ENCODE measurements around the gene ATXN7. TPM values are rescaled to one million over a fixed set of nuclear protein-coding genes. Genes with fewer than 3 reads are reported as not detected.

ATXN7 gene
- total and polyA plus RNA-seq, 2 of the 13 experiments (the other 11 are each of a cell fraction or from before 2014, with no cell fraction given), result 13.8 to 20.0 TPM

DNA sequence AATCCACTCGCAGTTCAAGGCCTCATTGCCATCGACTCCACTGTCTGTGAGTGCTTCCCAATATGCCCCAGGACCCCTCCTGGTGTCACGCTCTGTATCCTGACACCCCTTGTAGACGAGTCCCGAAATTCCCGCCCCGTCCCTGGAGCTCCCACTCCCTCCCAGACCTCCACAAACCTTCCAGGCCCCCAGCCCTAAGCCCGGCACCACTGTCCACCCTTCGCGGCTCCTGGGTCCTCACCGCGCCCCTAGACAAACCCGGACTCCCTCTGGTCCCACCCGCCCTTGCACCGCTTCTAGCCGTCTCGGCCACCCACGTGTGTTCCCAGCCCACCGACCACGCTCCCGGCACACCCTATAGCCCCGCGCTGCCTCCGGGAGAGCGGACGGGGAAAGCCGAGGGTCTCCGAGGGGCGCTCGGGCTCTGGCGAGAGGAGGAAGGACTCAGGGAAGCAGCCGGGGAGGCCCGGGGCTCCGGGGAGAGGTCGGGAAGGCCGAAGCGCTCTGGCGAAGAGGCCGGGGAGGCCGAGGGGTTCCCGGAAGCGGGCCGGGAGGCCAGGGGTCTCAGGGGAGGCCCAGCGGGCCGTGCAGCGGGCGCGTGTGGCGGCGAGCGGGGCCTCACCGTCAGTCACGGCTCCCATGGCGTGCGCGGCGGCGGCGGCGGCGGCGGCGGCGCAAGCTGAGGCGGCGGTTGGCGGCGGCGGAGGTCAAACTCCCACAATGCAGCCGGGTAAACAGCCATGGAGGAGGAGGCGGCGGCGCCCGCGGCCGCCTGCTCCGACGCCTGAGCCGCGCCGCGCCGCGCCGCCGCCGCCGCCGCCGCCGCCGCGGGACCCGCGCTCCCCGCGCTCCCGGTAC lies at the start of gene ATXN7, which contains the start of gene THOC7 (continued):
- TF ChIP-seq, protein P1, sequence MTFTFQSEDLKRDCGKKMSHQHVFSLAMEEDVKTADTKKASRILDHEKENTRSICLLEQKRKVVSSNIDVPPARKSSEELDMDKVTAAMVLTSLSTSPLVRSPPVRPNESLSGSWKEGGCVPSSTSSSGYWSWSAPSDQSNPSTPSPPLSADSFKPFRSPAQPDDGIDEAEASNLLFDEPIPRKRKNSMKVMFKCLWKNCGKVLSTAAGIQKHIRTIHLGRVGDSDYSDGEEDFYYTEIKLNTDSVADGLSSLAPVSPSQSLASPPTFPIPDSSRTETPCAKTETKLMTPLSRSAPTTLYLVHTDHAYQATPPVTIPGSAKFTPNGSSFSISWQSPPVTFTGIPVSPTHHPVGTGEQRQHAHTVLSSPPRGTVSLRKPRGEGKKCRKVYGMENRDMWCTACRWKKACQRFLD (CRISPR knock-in tag; IDR thresholded peaks at IDR 0.05; ENCODE audit: borderline replicate concordance), result 0 out of 2 replicates have a peak, but pooled peaks have one; percentile 46
- TF ChIP-seq ZNF326 (CRISPR knock-in tag; IDR thresholded peaks at IDR 0.05; ENCODE audit: borderline replicate concordance) (no peak), RXRA (CRISPR knock-in tag; IDR thresholded peaks at IDR 0.05) (peak; percentile 55; the same call in 1 of the 2 replicates), PHF5A (CRISPR knock-in tag; IDR thresholded peaks at IDR 0.05; ENCODE audit: low read depth, unreplicated experiment) (no peak), ZNF75D (CRISPR knock-in tag; IDR thresholded peaks at IDR 0.05; ENCODE audit: borderline replicate concordance) (no peak), NCOA2 (CRISPR knock-in tag; IDR thresholded peaks at IDR 0.05) (no peak), ZNF224 (CRISPR knock-in tag; IDR thresholded peaks at IDR 0.05) (no peak), ZNF768 (CRISPR knock-in tag; IDR thresholded peaks at IDR 0.05) (peak; percentile 51; the same call in 1 of the 2 replicates), ZNF17 (CRISPR knock-in tag; IDR thresholded peaks at IDR 0.05) (no peak), ZNF616 (CRISPR knock-in tag; IDR thresholded peaks at IDR 0.05; ENCODE audit: low read depth) (no peak), SAFB2 (CRISPR knock-in tag; IDR thresholded peaks at IDR 0.05; ENCODE audit: borderline replicate concordance, low read depth) (no peak), BCL6 (CRISPR knock-in tag; IDR thresholded peaks at IDR 0.05) (no peak), ZNF431 (CRISPR knock-in tag; IDR thresholded peaks at IDR 0.05; ENCODE audit: borderline replicate concordance, low read depth) (no peak), HOXA7 (CRISPR knock-in tag; IDR thresholded peaks at IDR 0.05) (peak; percentile 64; the same call in 1 of the 2 replicates), ZNF883 (CRISPR knock-in tag; IDR thresholded peaks at IDR 0.05; ENCODE audit: not compliant biosample characterization) (peak; percentile 26), CHCHD3 (CRISPR knock-in tag; IDR thresholded peaks at IDR 0.05) (no peak), BRD4 (CRISPR knock-in tag; IDR thresholded peaks at IDR 0.05) (no peak), NFE2L2 (IDR thresholded peaks at IDR 0.05; ENCODE audit: low read length) (no peak)
- TF ChIP-seq, protein P2, sequence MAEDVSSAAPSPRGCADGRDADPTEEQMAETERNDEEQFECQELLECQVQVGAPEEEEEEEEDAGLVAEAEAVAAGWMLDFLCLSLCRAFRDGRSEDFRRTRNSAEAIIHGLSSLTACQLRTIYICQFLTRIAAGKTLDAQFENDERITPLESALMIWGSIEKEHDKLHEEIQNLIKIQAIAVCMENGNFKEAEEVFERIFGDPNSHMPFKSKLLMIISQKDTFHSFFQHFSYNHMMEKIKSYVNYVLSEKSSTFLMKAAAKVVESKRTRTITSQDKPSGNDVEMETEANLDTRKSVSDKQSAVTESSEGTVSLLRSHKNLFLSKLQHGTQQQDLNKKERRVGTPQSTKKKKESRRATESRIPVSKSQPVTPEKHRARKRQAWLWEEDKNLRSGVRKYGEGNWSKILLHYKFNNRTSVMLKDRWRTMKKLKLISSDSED (CRISPR knock-in tag; IDR thresholded peaks at IDR 0.05), result no peak
- TF ChIP-seq, protein P3, sequence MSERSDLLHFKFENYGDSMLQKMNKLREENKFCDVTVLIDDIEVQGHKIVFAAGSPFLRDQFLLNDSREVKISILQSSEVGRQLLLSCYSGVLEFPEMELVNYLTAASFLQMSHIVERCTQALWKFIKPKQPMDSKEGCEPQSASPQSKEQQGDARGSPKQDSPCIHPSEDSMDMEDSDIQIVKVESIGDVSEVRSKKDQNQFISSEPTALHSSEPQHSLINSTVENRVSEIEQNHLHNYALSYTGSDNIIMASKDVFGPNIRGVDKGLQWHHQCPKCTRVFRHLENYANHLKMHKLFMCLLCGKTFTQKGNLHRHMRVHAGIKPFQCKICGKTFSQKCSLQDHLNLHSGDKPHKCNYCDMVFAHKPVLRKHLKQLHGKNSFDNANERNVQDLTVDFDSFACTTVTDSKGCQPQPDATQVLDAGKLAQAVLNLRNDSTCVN (CRISPR knock-in tag; IDR thresholded peaks at IDR 0.05; ENCODE audit: borderline replicate concordance), result no peak
- TF ChIP-seq, protein P4, sequence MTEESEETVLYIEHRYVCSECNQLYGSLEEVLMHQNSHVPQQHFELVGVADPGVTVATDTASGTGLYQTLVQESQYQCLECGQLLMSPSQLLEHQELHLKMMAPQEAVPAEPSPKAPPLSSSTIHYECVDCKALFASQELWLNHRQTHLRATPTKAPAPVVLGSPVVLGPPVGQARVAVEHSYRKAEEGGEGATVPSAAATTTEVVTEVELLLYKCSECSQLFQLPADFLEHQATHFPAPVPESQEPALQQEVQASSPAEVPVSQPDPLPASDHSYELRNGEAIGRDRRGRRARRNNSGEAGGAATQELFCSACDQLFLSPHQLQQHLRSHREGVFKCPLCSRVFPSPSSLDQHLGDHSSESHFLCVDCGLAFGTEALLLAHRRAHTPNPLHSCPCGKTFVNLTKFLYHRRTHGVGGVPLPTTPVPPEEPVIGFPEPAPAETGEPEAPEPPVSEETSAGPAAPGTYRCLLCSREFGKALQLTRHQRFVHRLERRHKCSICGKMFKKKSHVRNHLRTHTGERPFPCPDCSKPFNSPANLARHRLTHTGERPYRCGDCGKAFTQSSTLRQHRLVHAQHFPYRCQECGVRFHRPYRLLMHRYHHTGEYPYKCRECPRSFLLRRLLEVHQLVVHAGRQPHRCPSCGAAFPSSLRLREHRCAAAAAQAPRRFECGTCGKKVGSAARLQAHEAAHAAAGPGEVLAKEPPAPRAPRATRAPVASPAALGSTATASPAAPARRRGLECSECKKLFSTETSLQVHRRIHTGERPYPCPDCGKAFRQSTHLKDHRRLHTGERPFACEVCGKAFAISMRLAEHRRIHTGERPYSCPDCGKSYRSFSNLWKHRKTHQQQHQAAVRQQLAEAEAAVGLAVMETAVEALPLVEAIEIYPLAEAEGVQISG (CRISPR knock-in tag; IDR thresholded peaks at IDR 0.05), result peak; percentile 38; the same call in 1 of the 2 replicates
- TF ChIP-seq, protein P5, sequence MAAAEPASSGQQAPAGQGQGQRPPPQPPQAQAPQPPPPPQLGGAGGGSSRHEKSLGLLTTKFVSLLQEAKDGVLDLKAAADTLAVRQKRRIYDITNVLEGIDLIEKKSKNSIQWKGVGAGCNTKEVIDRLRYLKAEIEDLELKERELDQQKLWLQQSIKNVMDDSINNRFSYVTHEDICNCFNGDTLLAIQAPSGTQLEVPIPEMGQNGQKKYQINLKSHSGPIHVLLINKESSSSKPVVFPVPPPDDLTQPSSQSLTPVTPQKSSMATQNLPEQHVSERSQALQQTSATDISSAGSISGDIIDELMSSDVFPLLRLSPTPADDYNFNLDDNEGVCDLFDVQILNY (CRISPR knock-in tag; conservative IDR thresholded peaks at IDR 0.05), result no peak

Data from HepG2 (cell line).